OCI-LY1 (cell line): ENCODE results near the gene HTR3B.

Experiments
- H2AFZ ChIP-seq: fragments of 200-600 bp; sonication (generic), shearing (Covaris generic); 2 replicates; pipeline ENCODE4 v1.6.0; 2014; ENCODE audit warnings: antibody characterized with exemption, mild to moderate bottlenecking, low read length
- H3F3A ChIP-seq: fragments of 200-600 bp; sonication (generic), shearing (Covaris generic); 2 replicates; pipeline ENCODE4 v1.6.0; 2014; ENCODE audit warnings: mild to moderate bottlenecking, antibody characterized with exemption, low read length, moderate library complexity; ENCODE audit not compliant: insufficient read depth
- H3K27ac ChIP-seq: fragments of 200-600 bp; sonication (generic); 2 replicates; pipeline ENCODE4 v1.5.1; 2014; ENCODE audit warnings: low read length, mixed run types, mild to moderate bottlenecking, low read depth; ENCODE audit not compliant: poor library complexity, severe bottlenecking
- H3K27me3 ChIP-seq: fragments of 200-600 bp; sonication (generic); 2 replicates; pipeline ENCODE4 v1.6.0; 2014; ENCODE audit warnings: antibody characterized with exemption, mild to moderate bottlenecking, low read length, moderate library complexity; ENCODE audit not compliant: insufficient read depth
- H3K36me3 ChIP-seq: fragments of 200-600 bp; sonication (generic); 2 replicates; pipeline ENCODE4 v1.6.1; 2014; ENCODE audit warnings: mild to moderate bottlenecking, antibody characterized with exemption, low read length, moderate library complexity, mixed read lengths; ENCODE audit not compliant: insufficient read depth
- H3K4me1 ChIP-seq: fragments of 200-600 bp; sonication (generic); 2 replicates; pipeline ENCODE4 v1.5.1; 2014; ENCODE audit warnings: mild to moderate bottlenecking, low read length, moderate library complexity; ENCODE audit not compliant: insufficient read depth, severe bottlenecking
- H3K4me2 ChIP-seq: fragments of 200-600 bp; sonication (generic), shearing (Covaris generic); 2 replicates; pipeline ENCODE4 v1.6.1; 2014; ENCODE audit warnings: low read length
- H3K4me3 ChIP-seq: fragments of 200-600 bp; sonication (generic); 2 replicates; pipeline ENCODE4 v1.5.1; 2014; ENCODE audit warnings: low read length, low read depth, mild to moderate bottlenecking, mixed read lengths; ENCODE audit not compliant: poor library complexity, severe bottlenecking
- H3K79me2 ChIP-seq: fragments of 200-600 bp; shearing (Covaris generic); 2 replicates; pipeline ENCODE4 v1.6.1; 2016; ENCODE audit warnings: mixed run types, low read length, mixed read lengths; ENCODE audit not compliant: insufficient read depth
- H3K9ac ChIP-seq: fragments of 200-600 bp; sonication (generic), shearing (Covaris generic); 2 replicates; pipeline ENCODE4 v1.6.1; 2014; ENCODE audit warnings: mild to moderate bottlenecking, low read length, mixed read lengths
- H3K9me2 ChIP-seq: fragments of 200-600 bp; sonication (generic), shearing (Covaris generic); 2 replicates; pipeline ENCODE4 v1.6.1; 2014; ENCODE audit warnings: low read depth, mild to moderate bottlenecking, low read length, mixed read lengths
- H3K9me3 ChIP-seq: fragments of 200-600 bp; shearing (Covaris generic); 2 replicates; pipeline ENCODE4 v1.6.1; 2014; ENCODE audit warnings: low read length, mixed read lengths
- H4K20me1 ChIP-seq: fragments of 200-600 bp; sonication (generic), shearing (Covaris generic); 2 replicates; pipeline ENCODE4 v1.6.0; 2016; ENCODE audit warnings: mild to moderate bottlenecking, low read length; ENCODE audit not compliant: insufficient read depth
- EZH2 ChIP-seq: fragments of 200-600 bp; sonication (generic), shearing (Covaris generic); IDR thresholded peaks from 2 replicates; pipeline ENCODE4 v1.8.0; 2017; ENCODE audit warnings: borderline replicate concordance, mixed run types, mild to moderate bottlenecking, antibody characterized with exemption, low read length, moderate library complexity, mixed read lengths
- TF ChIP-seq, protein P1 (sequence below): fragments of 200-600 bp; sonication (generic), shearing (Covaris generic); IDR thresholded peaks from 2 replicates; pipeline ENCODE4 v1.5.1; 2017; ENCODE audit warnings: mild to moderate bottlenecking, antibody characterized with exemption, low read length, moderate library complexity, mixed read lengths

The HTR3B gene

GRCh38 chr11:113873236-113873626 is 31.4 kb upstream of the HTR3B start:
- TF ChIP-seq, protein P1, sequence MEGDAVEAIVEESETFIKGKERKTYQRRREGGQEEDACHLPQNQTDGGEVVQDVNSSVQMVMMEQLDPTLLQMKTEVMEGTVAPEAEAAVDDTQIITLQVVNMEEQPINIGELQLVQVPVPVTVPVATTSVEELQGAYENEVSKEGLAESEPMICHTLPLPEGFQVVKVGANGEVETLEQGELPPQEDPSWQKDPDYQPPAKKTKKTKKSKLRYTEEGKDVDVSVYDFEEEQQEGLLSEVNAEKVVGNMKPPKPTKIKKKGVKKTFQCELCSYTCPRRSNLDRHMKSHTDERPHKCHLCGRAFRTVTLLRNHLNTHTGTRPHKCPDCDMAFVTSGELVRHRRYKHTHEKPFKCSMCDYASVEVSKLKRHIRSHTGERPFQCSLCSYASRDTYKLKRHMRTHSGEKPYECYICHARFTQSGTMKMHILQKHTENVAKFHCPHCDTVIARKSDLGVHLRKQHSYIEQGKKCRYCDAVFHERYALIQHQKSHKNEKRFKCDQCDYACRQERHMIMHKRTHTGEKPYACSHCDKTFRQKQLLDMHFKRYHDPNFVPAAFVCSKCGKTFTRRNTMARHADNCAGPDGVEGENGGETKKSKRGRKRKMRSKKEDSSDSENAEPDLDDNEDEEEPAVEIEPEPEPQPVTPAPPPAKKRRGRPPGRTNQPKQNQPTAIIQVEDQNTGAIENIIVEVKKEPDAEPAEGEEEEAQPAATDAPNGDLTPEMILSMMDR: no peak
- no peak for TF ChIP-seq EZH2
- Histone ChIP-seq H3K36me3 (no peaks in the 10 kb centered on the region; the same call in 1 of the 2 replicates), H3K4me2 (peak overlapping the region; percentile 66), H3K27me3 (no peaks in the 10 kb centered on the region), H4K20me1 (no peaks in the 10 kb centered on the region), H3K27ac (no peak overlapping the region), H3K9me3 (no peaks in the 10 kb centered on the region), H3K4me3 (peak overlapping the region; percentile 85), H3F3A (no peaks in the 10 kb centered on the region), H3K9me2 (no peaks in the 10 kb centered on the region), H2AFZ (no peak overlapping the region), H3K4me1 (peaks cover 36% of the 10 kb centered on the region), H3K79me2 (no peaks in the 10 kb centered on the region), H3K9ac (peak overlapping the region; percentile 17; the same call in 1 of the 2 replicates)

DNA sequence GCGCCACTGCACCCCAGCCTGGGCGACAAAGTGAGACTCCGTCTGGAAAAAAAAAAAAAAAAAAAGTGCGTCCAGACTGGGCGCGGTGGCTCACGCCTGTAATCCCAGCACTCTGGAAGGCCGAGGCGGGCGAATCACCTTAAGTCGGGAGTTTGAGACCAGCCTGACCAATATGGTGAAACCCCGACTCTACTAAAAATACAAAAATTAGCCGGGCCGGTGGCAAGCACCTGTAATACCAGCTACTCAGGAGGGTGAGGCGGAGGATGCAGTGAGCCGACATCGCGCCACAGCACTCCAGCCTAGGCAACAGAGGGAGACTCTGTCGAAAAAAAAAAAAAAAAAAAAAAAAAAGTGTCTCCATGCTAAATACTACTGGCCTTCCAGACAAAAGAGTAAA is 30.5 kb upstream of the HTR3B start:
- Histone ChIP-seq H4K20me1 (no peaks in the 10 kb centered on the region), H3K79me2 (no peaks in the 10 kb centered on the region), H3K9ac (no peak overlapping the region), H3K4me3 (peak overlapping the region; percentile 85), H3K9me3 (no peaks in the 10 kb centered on the region), H3F3A (no peaks in the 10 kb centered on the region), H3K9me2 (no peaks in the 10 kb centered on the region), H3K36me3 (no peaks in the 10 kb centered on the region; the same call in 1 of the 2 replicates), H3K27ac (no peak overlapping the region), H3K4me1 (peaks cover 36% of the 10 kb centered on the region), H3K27me3 (no peaks in the 10 kb centered on the region), H3K4me2 (peak overlapping the region; percentile 66), H2AFZ (no peak overlapping the region)
- no peak for TF ChIP-seq EZH2
- TF ChIP-seq, protein P1: no peak

DNA sequence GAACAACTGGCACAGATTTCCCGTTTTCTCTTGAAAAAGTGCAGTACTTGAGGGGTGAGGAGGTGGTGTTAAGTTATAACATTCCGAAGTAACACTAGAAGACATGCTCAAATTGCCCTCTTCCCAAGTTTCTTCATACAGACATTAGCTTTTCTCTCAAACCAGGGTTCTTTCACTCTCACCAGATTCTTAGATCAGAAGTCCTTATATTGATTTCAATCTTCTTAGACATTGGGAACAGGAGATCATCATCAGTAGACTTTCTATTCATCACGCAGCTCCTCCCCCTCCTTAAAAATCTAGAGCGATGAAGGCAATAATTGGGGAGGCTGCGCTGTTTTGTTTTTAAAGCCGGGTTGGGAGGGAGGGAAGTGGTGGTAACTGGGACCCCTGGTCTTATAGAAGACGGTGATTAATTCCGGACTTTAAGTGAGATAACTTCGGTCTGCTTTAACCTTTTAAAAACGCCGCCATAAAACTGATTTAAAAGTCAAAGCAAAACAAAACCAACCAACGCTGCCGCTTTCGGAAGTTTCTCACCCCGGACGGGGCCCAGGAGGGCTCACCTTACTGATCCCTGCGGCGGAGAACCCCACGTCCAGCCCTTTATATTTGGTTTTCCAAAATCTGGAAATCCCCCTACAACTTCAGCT is 29.9 kb upstream of the HTR3B start:
- Histone ChIP-seq H3K9ac (peak overlapping the region; percentile 85), H3K27ac (no peak overlapping the region), H4K20me1 (no peaks in the 10 kb centered on the region), H3K9me3 (no peaks in the 10 kb centered on the region), H3K27me3 (no peaks in the 10 kb centered on the region), H3K79me2 (no peaks in the 10 kb centered on the region), H3F3A (no peaks in the 10 kb centered on the region), H3K36me3 (no peaks in the 10 kb centered on the region; the same call in 1 of the 2 replicates), H3K4me3 (peak overlapping the region; percentile 85), H2AFZ (no peak overlapping the region; the same call in 1 of the 2 replicates), H3K4me2 (peak overlapping the region; percentile 66), H3K4me1 (peaks cover 36% of the 10 kb centered on the region), H3K9me2 (no peaks in the 10 kb centered on the region)
- TF ChIP-seq, protein P1: no peak
- TF ChIP-seq EZH2: no peak
